Keratinocyte (primary cell): ENCODE measurements around the gene PPP1R37. TPM values are rescaled to one million over a fixed set of nuclear protein-coding genes. Genes with fewer than 3 reads are reported as not detected.
"Not testable (repeated sequence)": the region's sequence is repeated elsewhere in the genome, so short reads cannot be mapped to it uniquely, and the experiment has no call there.

Source experiments
- DNase-seq: peaks from one replicate; pipeline ENCODE4 v3.0.0-alpha.2; 2011; ENCODE audit warnings: low read depth, missing footprints, low spot score
- FAIRE-seq: peaks from 2 replicates; lab custom pipeline; 2011; peaks lifted over from hg19 to GRCh38; lab: Jason Lieb, UNC
- H2AFZ ChIP-seq: 2 replicates; pipeline ENCODE4 v1.6.0; 2012; ENCODE audit warnings: low read length, control low read depth, inconsistent platforms; ENCODE audit not compliant: control insufficient read depth
- H3K27ac ChIP-seq: 2 replicates; pipeline ENCODE4 v1.5.1; 2011; ENCODE audit warnings: low read length; ENCODE audit not compliant: control insufficient read depth, insufficient read depth
- H3K27me3 ChIP-seq: 3 replicates; pipeline ENCODE4 v1.6.0; 2011; ENCODE audit warnings: low read length; ENCODE audit not compliant: control insufficient read depth, insufficient read depth; ENCODE audit errors: extremely low read depth
- H3K36me3 ChIP-seq, 2 experiments: 2 replicates in 1 of 2; 3 replicates in 1 of 2; pipeline ENCODE4 v1.5.1; 2011; ENCODE audit warnings: low read length in 2 of 2, mild to moderate bottlenecking in 1 of 2; ENCODE audit not compliant: control insufficient read depth in 2 of 2, insufficient read depth in 2 of 2; ENCODE audit errors: extremely low read depth in 1 of 2
- H3K4me1 ChIP-seq: 3 replicates; pipeline ENCODE4 v1.5.1; 2011; ENCODE audit warnings: low read length; ENCODE audit not compliant: control insufficient read depth, insufficient read depth; ENCODE audit errors: extremely low read depth
- H3K4me2 ChIP-seq: 3 replicates; pipeline ENCODE4 v1.6.0; 2011; ENCODE audit warnings: low read depth, low read length; ENCODE audit not compliant: control insufficient read depth, insufficient read depth; ENCODE audit errors: extremely low read depth
- H3K4me3 ChIP-seq, 3 experiments: fragments of 200-600 bp in 1 of 3; sonication (generic) in 1 of 3; 2 replicates in 2 of 3; 3 replicates in 1 of 3; pipeline ENCODE4 v1.5.1; 2011 to 2016; ENCODE audit warnings: low read length in 3 of 3, mild to moderate bottlenecking in 3 of 3, control low read depth in 2 of 3, inconsistent platforms in 1 of 3, low read depth in 1 of 3, mixed read lengths in 1 of 3, mixed run types in 1 of 3, moderate library complexity in 1 of 3; ENCODE audit not compliant: control insufficient read depth in 2 of 3, insufficient read depth in 2 of 3; ENCODE audit errors: extremely low read depth in 1 of 3
- H3K79me2 ChIP-seq: 2 replicates; pipeline ENCODE4 v1.6.0; 2012; ENCODE audit warnings: low read length; ENCODE audit not compliant: control insufficient read depth, insufficient read depth
- H3K9ac ChIP-seq: 3 replicates; pipeline ENCODE4 v1.6.0; 2011; ENCODE audit warnings: low read length; ENCODE audit not compliant: control insufficient read depth, insufficient read depth; ENCODE audit errors: extremely low read depth
- H3K9me1 ChIP-seq: 3 replicates; pipeline ENCODE4 v1.6.0; 2011; ENCODE audit warnings: low read length; ENCODE audit not compliant: control insufficient read depth, insufficient read depth; ENCODE audit errors: extremely low read depth
- H3K9me3 ChIP-seq: 2 replicates; pipeline ENCODE4 v1.5.1; 2012; ENCODE audit warnings: low read depth, low read length; ENCODE audit not compliant: control insufficient read depth
- H4K20me1 ChIP-seq: 3 replicates; pipeline ENCODE4 v1.6.0; 2011; ENCODE audit warnings: low read length; ENCODE audit not compliant: control insufficient read depth, insufficient read depth; ENCODE audit errors: extremely low read depth
- EZH2 ChIP-seq: IDR thresholded peaks from one replicate; pipeline ENCODE4 v1.6.1; 2012; ENCODE audit warnings: inconsistent platforms, mild to moderate bottlenecking, low read length, moderate library complexity
- dilution Hi-C: fragments of 300-500 bp; cut with MboI; formaldehyde crosslinking; loops from one replicate; pipeline ENCODE4 v1.7.0; 2020; ENCODE audit warnings: low sequenced_read_pairs; ENCODE audit not compliant: extremely low pct_ligation_motif_present
- polyA plus RNA-seq, 5 experiments: library from polyadenylated mRNA; depleted of rRNA in 3 of 5; stranded (reverse) in 3 of 5; stranded (forward) in 1 of 5; unstranded in 1 of 5; fragments of >200 nt; gene quantifications; 1 replicate in 1 of 5; 2 replicates in 3 of 5; 3 replicates in 1 of 5; pipeline versions ENCODE4 v1.2.1 to v1.2.3, GENCODE V29; 2011 to 2012; ENCODE audit warnings: missing spikeins in 2 of 5, low read depth in 1 of 5, low replicate concordance in 1 of 5
- TF ChIP-seq, protein P1 (sequence below), 3 experiments: IDR thresholded peaks in 1 of 3; conservative IDR thresholded peaks in 1 of 3; optimal IDR thresholded peaks in 1 of 3; 2 replicates in 2 of 3; 3 replicates in 1 of 3; pipeline versions ENCODE3 to v1.5.1; 2011; ENCODE audit warnings: low read length in 3 of 3, mild to moderate bottlenecking in 3 of 3, moderate library complexity in 2 of 3, control low read depth in 1 of 3, inconsistent platforms in 1 of 3; ENCODE audit not compliant: insufficient read depth in 2 of 3; ENCODE audit errors: extremely low read depth in 1 of 3

Gene PPP1R37
- polyA plus RNA-seq, 1 donor (not counting 4 experiments of a cell fraction or from before 2014, with no cell fraction given) = 8.6 TPM

DNA sequence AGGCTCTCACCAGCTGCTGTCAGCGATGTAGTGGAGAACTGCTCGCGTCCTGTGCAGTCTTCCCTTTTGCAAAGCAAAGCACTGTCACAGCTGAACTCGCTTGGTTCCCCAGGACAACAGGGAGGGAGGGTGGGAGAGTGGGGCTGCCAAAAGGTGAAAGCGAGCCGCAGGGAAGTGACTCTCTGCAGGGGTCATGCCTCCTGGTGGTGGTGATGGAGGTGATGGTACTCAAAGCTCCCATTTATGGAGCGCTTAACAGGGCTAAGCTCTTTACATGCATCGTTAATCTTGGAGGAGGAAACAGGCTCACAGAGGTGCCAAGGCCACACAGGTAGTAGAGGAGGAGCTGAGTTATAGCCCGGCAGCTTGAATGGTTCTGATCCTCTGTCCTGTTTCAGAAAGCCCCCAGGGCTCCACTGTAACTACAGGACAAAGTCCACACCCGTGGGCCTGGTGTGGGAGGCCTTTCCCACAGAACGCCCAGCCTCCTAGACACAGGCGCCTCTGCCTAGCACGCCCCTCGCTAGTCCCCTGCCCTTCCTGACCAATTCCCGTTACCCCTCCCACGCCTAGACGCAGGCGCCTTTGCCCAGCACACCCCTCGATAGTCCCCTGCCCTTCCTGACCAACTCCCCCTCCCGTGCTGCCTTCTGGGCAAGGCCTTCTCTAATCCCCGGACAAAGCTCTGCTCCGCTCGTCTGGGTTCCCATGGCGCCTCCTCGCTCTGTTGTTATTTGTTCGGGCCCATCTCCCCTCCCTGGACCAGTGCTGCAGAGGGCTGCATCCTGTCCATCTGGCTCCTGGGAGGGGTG, 10.7 kb downstream of the PPP1R37 start:
- no peak for TF ChIP-seq EZH2
- TF ChIP-seq, protein P1, sequence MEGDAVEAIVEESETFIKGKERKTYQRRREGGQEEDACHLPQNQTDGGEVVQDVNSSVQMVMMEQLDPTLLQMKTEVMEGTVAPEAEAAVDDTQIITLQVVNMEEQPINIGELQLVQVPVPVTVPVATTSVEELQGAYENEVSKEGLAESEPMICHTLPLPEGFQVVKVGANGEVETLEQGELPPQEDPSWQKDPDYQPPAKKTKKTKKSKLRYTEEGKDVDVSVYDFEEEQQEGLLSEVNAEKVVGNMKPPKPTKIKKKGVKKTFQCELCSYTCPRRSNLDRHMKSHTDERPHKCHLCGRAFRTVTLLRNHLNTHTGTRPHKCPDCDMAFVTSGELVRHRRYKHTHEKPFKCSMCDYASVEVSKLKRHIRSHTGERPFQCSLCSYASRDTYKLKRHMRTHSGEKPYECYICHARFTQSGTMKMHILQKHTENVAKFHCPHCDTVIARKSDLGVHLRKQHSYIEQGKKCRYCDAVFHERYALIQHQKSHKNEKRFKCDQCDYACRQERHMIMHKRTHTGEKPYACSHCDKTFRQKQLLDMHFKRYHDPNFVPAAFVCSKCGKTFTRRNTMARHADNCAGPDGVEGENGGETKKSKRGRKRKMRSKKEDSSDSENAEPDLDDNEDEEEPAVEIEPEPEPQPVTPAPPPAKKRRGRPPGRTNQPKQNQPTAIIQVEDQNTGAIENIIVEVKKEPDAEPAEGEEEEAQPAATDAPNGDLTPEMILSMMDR (optimal IDR thresholded peaks at IDR 0.05 in 1 of 3, IDR thresholded peaks at IDR 0.05 in 1 of 3, conservative IDR thresholded peaks at IDR 0.05 in 1 of 3; ENCODE audit: extremely low read depth in 1 of 3, insufficient read depth in 2 of 3, low read length in 3 of 3) = no peak
- Histone ChIP-seq H3K9me1 (peaks cover 6% of the 10 kb centered on the region), H2AFZ (no peak overlapping the region), H4K20me1 (peaks cover 18% of the 10 kb centered on the region), H3K9ac (no peak overlapping the region), H3K4me1 (peaks cover 20% of the 10 kb centered on the region), H3K36me3 (peaks cover 2% of the 10 kb centered on the region in 2 experiments), H3K4me2 (no peak overlapping the region), H3K79me2 (peaks cover 86% of the 10 kb centered on the region), H3K4me3 (no peak overlapping the region), H3K27me3 (no peaks in the 10 kb centered on the region), H3K27ac (no peak overlapping the region), H3K9me3 (no peaks in the 10 kb centered on the region)
- DNase-seq (no peak), FAIRE-seq (no peak)
- dilution Hi-C loops = no loop called here

DNA sequence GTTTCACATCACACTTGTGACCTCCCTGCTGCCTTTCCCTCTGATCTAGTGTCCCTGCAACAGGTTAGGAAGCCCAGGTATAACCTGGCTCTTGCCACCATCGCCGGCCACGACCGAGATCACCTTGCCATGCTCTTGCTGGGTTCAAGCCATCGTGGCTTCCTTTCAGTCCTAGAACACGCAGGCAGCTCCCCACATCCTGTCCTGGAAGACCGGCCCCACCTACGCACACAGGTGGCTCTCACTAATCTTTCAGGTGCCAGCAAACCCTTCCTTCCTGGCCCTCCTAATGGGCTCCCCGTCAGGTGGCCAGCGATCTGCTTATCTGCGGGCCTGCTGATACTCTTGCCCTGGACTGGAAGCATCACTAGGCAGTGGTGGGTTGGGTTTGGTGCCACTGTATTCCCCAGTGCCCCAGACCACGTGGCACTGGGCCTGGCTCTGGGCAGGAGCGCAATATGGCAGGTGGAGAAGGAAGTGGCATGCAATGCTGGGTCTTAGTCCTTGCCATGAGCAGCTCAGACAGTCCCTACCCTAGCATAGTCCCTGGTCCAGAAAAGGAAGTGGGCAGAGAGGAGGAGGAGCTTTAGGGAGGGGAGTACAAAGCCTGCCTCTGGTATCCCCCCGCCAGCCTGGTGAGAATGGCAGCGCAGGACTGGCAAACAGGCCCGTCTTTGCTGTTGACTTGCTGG, 11.8 kb downstream of the PPP1R37 start:
- DNase-seq (no peak), FAIRE-seq (no peak)
- no peak overlapping the region for H3K4me3 ChIP-seq
- H3K9ac ChIP-seq = no peak overlapping the region
- TF ChIP-seq EZH2 = no peak
- TF ChIP-seq, protein P1 (optimal IDR thresholded peaks at IDR 0.05 in 1 of 3, IDR thresholded peaks at IDR 0.05 in 1 of 3, conservative IDR thresholded peaks at IDR 0.05 in 1 of 3; ENCODE audit: extremely low read depth in 1 of 3, insufficient read depth in 2 of 3, low read length in 3 of 3) = no peak
- H3K4me2 ChIP-seq = no peak overlapping the region
- H3K4me1 ChIP-seq = peaks cover 9% of the 10 kb centered on the region
- no peaks in the 10 kb centered on the region for H3K9me3 ChIP-seq
- H3K27me3 ChIP-seq = no peaks in the 10 kb centered on the region
- dilution Hi-C loops = no loop called here
- H4K20me1 ChIP-seq = peaks cover 14% of the 10 kb centered on the region
- no peak overlapping the region for H2AFZ ChIP-seq
- peaks cover 85% of the 10 kb centered on the region for H3K79me2 ChIP-seq
- H3K9me1 ChIP-seq = peaks cover 6% of the 10 kb centered on the region
- peaks cover 2 to 4% of the 10 kb centered on the region in 2 experiments for H3K36me3 ChIP-seq
- H3K27ac ChIP-seq = no peak overlapping the region

DNA sequence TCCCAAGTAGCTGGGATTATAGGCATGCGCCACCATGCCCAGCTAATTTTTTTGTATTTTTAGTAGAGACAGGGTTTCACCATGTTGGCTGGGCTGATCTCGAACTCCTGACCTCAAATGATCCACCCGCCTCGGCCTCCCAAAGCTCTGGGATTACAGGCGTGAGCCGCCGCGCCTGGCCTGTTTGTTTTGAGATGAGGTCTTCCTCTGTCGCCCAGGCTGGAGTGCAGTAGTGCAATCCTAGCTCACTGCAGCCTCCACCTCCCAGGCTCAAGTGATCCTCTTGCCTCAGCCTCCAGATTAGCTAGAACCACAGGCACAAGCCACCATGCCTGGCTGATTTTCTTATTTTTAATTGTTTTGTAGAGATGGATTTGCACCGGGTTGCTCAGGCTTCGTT, 13.4 kb downstream of the PPP1R37 start:
- dilution Hi-C loops, H3K4me3 ChIP-seq, H3K4me2 ChIP-seq, H2AFZ ChIP-seq, H3K9ac ChIP-seq, H3K9me1 ChIP-seq, H3K27me3 ChIP-seq, H3K4me1 ChIP-seq, H3K36me3 ChIP-seq, DNase-seq, FAIRE-seq, H4K20me1 ChIP-seq, H3K27ac ChIP-seq, H3K9me3 ChIP-seq: not testable (repeated sequence)
- H3K79me2 ChIP-seq = peaks cover 79% of the 10 kb centered on the region
